H7 (cell line): Measurements from ENCODE around the gene ATP1A2. TPM values are rescaled to one million over a fixed set of nuclear protein-coding genes. Genes with fewer than 3 reads are reported as not detected.
A peak's percentile ranks its signal among the peaks of the same experiment; 100 is the strongest.

Experiments
- DNase-seq: peaks from one replicate; pipeline ENCODE4 v3.0.0; 2012
- H3K27me3 ChIP-seq: 2 replicates; pipeline ENCODE4 v1.6.0; 2011; ENCODE audit warnings: mild to moderate bottlenecking, low read length; ENCODE audit not compliant: control insufficient read depth, insufficient read depth
- H3K36me3 ChIP-seq: replicated peaks from 2 replicates; pipeline ENCODE4 v1.5.1; 2011; ENCODE audit warnings: low read length; ENCODE audit not compliant: control insufficient read depth, insufficient read depth
- H3K4me3 ChIP-seq: 2 replicates; pipeline ENCODE4 v1.5.1; 2011; ENCODE audit warnings: low read depth, mild to moderate bottlenecking, control low read depth, low read length, moderate library complexity; ENCODE audit not compliant: insufficient read depth
- total RNA-seq: library from RNA; depleted of rRNA; stranded (reverse); fragments of >200 nt; shearing (Covaris generic); gene quantifications from 2 replicates; pipeline ENCODE4 v1.2.3, GENCODE V29; 2014

ATP1A2 gene
- total RNA-seq, 1 experiment from 2014 or later = 14.5 TPM

GRCh38 chr1:160168016-160168415 lies 52.5 kb downstream of the ATP1A2 start:
- no peaks in the 10 kb centered on the region for H3K36me3 ChIP-seq
- no peak overlapping the region for H3K4me3 ChIP-seq
- no peaks in the 10 kb centered on the region for H3K27me3 ChIP-seq
- no peak for DNase-seq

GRCh38 chr1:160168609-160169369 lies 53.2 kb downstream of the ATP1A2 start:
- H3K27me3 ChIP-seq = no peaks in the 10 kb centered on the region
- H3K4me3 ChIP-seq = no peak overlapping the region
- H3K36me3 ChIP-seq = no peaks in the 10 kb centered on the region
- peak; percentile 57 for DNase-seq

- DNase-seq = peak; percentile 70
- Histone ChIP-seq H3K4me3 (no peak overlapping the region), H3K27me3 (no peaks in the 10 kb centered on the region; the same call in 1 of the 2 replicates)
Observed at GRCh38 chr1:160169553-160170399, 54.2 kb downstream of the ATP1A2 start.

GRCh38 chr1:160171354-160171753 lies 55.8 kb downstream of the ATP1A2 start:
- no peak overlapping the region for H3K4me3 ChIP-seq
- DNase-seq = no peak
- no peaks in the 10 kb centered on the region for H3K36me3 ChIP-seq
- no peaks in the 10 kb centered on the region; the same call in 1 of the 2 replicates for H3K27me3 ChIP-seq

More at GRCh38 chr1:160169553-160170399, 54.2 kb downstream of the ATP1A2 start:
- no peaks in the 10 kb centered on the region for H3K36me3 ChIP-seq

GRCh38 chr1:160171980-160172379 lies 56.4 kb downstream of the ATP1A2 start:
- Histone ChIP-seq H3K27me3 (no peaks in the 10 kb centered on the region; the same call in 1 of the 2 replicates), H3K4me3 (no peak overlapping the region), H3K36me3 (no peaks in the 10 kb centered on the region)
- DNase-seq = no peak

- H3K4me3 ChIP-seq = no peak overlapping the region
- DNase-seq = no peak
- H3K27me3 ChIP-seq = no peaks in the 10 kb centered on the region; the same call in 1 of the 2 replicates
- no peaks in the 10 kb centered on the region for H3K36me3 ChIP-seq
Observed at GRCh38 chr1:160177231-160177630, 61.7 kb downstream of the ATP1A2 start.

- Histone ChIP-seq H3K36me3 (no peaks in the 10 kb centered on the region), H3K4me3 (no peak overlapping the region), H3K27me3 (no peaks in the 10 kb centered on the region; the same call in 1 of the 2 replicates)
- no peak for DNase-seq
Observed at GRCh38 chr1:160177667-160178066, 62.1 kb downstream of the ATP1A2 start.

GRCh38 chr1:160178731-160179130 lies 63.2 kb downstream of the ATP1A2 start:
- no peak for DNase-seq
- H3K27me3 ChIP-seq = no peaks in the 10 kb centered on the region; the same call in 1 of the 2 replicates

GRCh38 chr1:160179336-160179735 lies 63.8 kb downstream of the ATP1A2 start:
- Histone ChIP-seq H3K4me3 (no peak overlapping the region), H3K27me3 (no peaks in the 10 kb centered on the region; the same call in 1 of the 2 replicates), H3K36me3 (no peaks in the 10 kb centered on the region)
- DNase-seq = no peak

More at GRCh38 chr1:160178731-160179130, 63.2 kb downstream of the ATP1A2 start:
- H3K4me3 ChIP-seq = no peak overlapping the region
- no peaks in the 10 kb centered on the region for H3K36me3 ChIP-seq

- H3K36me3 ChIP-seq = no peaks in the 10 kb centered on the region
- no peak for DNase-seq
- H3K4me3 ChIP-seq = no peak overlapping the region
- no peaks in the 10 kb centered on the region; the same call in 1 of the 2 replicates for H3K27me3 ChIP-seq
Observed at GRCh38 chr1:160186246-160186645, 70.7 kb downstream of the ATP1A2 start.

GRCh38 chr1:160186729-160187128 lies 71.2 kb downstream of the ATP1A2 start:
- no peaks in the 10 kb centered on the region for H3K36me3 ChIP-seq
- no peak for DNase-seq
- no peaks in the 10 kb centered on the region; the same call in 1 of the 2 replicates for H3K27me3 ChIP-seq
- H3K4me3 ChIP-seq = no peak overlapping the region

GRCh38 chr1:160187407-160187806 lies 71.8 kb downstream of the ATP1A2 start:
- no peak for DNase-seq
- no peaks in the 10 kb centered on the region for H3K36me3 ChIP-seq
- H3K27me3 ChIP-seq = no peaks in the 10 kb centered on the region; the same call in 1 of the 2 replicates
- H3K4me3 ChIP-seq = no peak overlapping the region

- Histone ChIP-seq H3K36me3 (no peaks in the 10 kb centered on the region), H3K27me3 (no peaks in the 10 kb centered on the region; the same call in 1 of the 2 replicates), H3K4me3 (no peak overlapping the region)
- DNase-seq = no peak
Observed at GRCh38 chr1:160188341-160188740, 72.8 kb downstream of the ATP1A2 start.

- Histone ChIP-seq H3K27me3 (no peaks in the 10 kb centered on the region; the same call in 1 of the 2 replicates), H3K36me3 (no peaks in the 10 kb centered on the region), H3K4me3 (no peak within 1 kb of the TSS)
- no peak for DNase-seq
Observed at GRCh38 chr1:160189649-160190625, 74.4 kb downstream of the ATP1A2 start, which contains the start of gene CASQ1. CASQ1 (plus strand) TSS chr1:160190575; CDS start chr1:160190752, 177 bp downstream.
